ENCODE data around the gene AGPAT2. TPM values are rescaled to one million over a fixed set of nuclear protein-coding genes. Genes with fewer than 3 reads are reported as not detected.

The AGPAT2 gene
- total RNA-seq, 1 donor from 2014 or later = 25.6 TPM

DNA sequence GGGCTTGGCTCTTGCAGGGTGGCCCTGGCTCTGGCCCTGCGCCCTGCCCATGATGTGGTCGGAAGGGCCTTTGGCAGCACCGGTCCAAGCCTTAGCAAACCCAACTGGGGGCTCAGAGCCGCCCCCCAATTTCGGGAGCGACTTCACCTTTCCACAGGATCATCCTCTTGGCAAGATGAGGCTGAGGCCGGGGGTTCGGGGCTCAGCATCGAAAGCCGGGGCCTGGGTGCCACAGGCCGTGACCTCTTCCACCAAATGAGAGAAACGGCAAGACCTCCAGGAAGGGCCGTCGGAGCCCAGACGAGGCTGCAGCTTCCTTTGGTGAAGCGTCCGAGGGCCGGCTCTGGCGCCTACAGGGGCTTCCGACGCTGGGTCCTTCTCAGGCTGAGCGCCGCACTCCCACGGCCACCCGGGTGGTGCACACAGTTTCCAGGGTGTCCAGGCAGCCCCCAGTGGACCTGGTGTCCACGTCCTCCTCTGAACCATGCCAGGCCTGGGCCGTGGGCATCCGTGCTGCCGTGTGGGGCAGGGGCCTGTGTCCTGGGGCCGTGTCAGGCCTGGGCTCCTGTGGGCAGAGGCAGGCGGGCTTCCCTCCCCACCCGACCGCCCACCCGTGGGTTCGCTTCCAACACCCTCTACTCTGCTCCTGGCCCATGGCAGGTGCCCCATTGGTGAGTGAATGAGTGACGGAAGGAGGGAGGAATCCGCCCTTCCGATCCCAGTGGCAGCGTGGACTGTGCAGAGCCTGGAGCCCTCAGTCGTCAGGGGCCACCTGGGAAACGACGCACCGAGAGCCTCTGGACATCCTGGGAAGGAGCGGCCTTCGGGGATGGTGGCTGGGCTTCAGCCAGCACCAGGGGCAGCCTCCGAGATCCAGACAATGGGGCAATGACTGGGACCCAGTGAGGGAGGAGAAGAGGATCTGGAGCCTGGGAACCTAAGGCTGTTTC is 5.2 kb upstream of the AGPAT2 start:
- intact Hi-C loops (cut with micrococcal nuclease) = no loop called here
- no peak overlapping the region for H3K4me3 Mint-ChIP-seq
- DNase-seq = no peak
- H3K9me3 Mint-ChIP-seq = no peaks in the 10 kb centered on the region
- no peaks in the 10 kb centered on the region for H3K36me3 Mint-ChIP-seq (ENCODE audit: low read depth)
- no peaks in the 10 kb centered on the region for H3K4me1 Mint-ChIP-seq
- H3K27me3 Mint-ChIP-seq = peaks cover 6% of the 10 kb centered on the region
- H3K27ac Mint-ChIP-seq = no peak overlapping the region

- Mint-ChIP-seq H3K9me3 (no peaks in the 10 kb centered on the region), H3K27me3 (peaks cover 4% of the 10 kb centered on the region), H3K36me3 (ENCODE audit: low read depth) (no peaks in the 10 kb centered on the region), H3K4me3 (no peak overlapping the region), H3K4me1 (no peaks in the 10 kb centered on the region), H3K27ac (no peak overlapping the region)
- intact Hi-C loops (cut with micrococcal nuclease) = no loop called here
- no peak for DNase-seq
Measured at GRCh38 chr9:136691316-136692184, 4.3 kb upstream of the AGPAT2 start.

GRCh38 chr9:136690806-136691261 is 3.6 kb upstream of the AGPAT2 start:
- Mint-ChIP-seq H3K4me3 (no peak overlapping the region), H3K9me3 (no peaks in the 10 kb centered on the region), H3K27ac (no peak overlapping the region), H3K27me3 (peaks cover 4% of the 10 kb centered on the region), H3K36me3 (ENCODE audit: low read depth) (no peaks in the 10 kb centered on the region), H3K4me1 (peaks cover 4% of the 10 kb centered on the region)
- DNase-seq = no peak
- intact Hi-C loops (cut with micrococcal nuclease) = no loop called here

- H3K4me1 Mint-ChIP-seq = peaks cover 4% of the 10 kb centered on the region
- no peak for DNase-seq
- H3K27me3 Mint-ChIP-seq = peaks cover 4% of the 10 kb centered on the region
- H3K27ac Mint-ChIP-seq = no peak overlapping the region
- no peaks in the 10 kb centered on the region for H3K9me3 Mint-ChIP-seq
- H3K4me3 Mint-ChIP-seq = no peak overlapping the region
- no peaks in the 10 kb centered on the region for H3K36me3 Mint-ChIP-seq (ENCODE audit: low read depth)
- intact Hi-C loops (cut with micrococcal nuclease) = no loop called here
Measured at GRCh38 chr9:136690104-136690805, 3.0 kb upstream of the AGPAT2 start.

GRCh38 chr9:136689108-136689460 is 1.8 kb upstream of the AGPAT2 start:
- H3K4me3 Mint-ChIP-seq = no peak overlapping the region

DNA sequence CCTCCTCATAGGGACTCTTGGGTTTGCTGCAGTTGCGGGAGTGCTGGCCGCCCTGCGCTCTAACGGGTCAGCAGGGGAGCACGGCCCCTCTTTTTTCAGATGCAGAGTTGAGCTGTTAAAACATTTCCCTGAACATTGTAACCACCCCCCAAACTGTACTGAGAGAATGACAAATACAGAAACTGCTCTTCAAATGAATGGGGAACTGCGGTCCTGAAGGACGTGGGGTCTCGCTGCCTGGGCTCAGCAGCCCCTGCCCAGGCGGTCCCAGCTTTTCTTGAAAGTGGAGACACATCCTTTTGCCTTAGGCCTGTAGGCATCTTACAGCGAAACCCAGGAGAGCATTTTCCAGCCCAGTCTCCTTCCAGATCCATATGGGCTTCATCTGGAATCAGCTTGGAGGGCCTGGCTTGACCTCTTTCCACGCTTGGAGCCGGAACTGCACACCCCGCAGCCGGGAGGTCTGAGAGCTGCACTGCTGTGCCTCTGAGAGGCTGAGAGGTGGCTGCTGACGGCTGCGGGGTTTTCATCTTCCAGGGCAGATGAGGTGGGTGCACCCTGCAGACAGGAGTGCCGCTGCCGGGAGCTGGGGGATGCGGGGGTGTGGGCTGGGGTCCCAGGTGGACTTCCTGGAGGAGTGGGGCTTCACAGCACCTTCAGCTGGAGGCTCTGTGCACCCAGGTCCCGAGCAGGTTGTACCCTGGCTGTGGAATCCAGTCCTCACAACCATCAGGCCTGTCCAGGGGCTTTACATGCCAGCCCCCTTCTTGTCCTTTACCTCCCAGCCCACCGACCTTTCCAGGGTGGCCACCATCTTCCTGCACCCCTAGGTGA is 1.2 kb upstream of the AGPAT2 start:
- H3K9me3 Mint-ChIP-seq = no peaks in the 10 kb centered on the region
- intact Hi-C loops (cut with micrococcal nuclease) = no loop called here
- H3K36me3 Mint-ChIP-seq (ENCODE audit: low read depth) = no peaks in the 10 kb centered on the region
- no peak for DNase-seq
- peak overlapping the region; percentile 12 for H3K4me3 Mint-ChIP-seq
- peaks cover 4% of the 10 kb centered on the region for H3K27me3 Mint-ChIP-seq
- H3K4me1 Mint-ChIP-seq = peaks cover 4% of the 10 kb centered on the region
- no peak overlapping the region for H3K27ac Mint-ChIP-seq

More at GRCh38 chr9:136689108-136689460, 1.8 kb upstream of the AGPAT2 start:
- DNase-seq = no peak
- intact Hi-C loops (cut with micrococcal nuclease) = no loop called here
- peaks cover 4% of the 10 kb centered on the region for H3K27me3 Mint-ChIP-seq
- peaks cover 4% of the 10 kb centered on the region for H3K4me1 Mint-ChIP-seq
- no peak overlapping the region for H3K27ac Mint-ChIP-seq
- no peaks in the 10 kb centered on the region for H3K9me3 Mint-ChIP-seq
- H3K36me3 Mint-ChIP-seq (ENCODE audit: low read depth) = no peaks in the 10 kb centered on the region

DNA sequence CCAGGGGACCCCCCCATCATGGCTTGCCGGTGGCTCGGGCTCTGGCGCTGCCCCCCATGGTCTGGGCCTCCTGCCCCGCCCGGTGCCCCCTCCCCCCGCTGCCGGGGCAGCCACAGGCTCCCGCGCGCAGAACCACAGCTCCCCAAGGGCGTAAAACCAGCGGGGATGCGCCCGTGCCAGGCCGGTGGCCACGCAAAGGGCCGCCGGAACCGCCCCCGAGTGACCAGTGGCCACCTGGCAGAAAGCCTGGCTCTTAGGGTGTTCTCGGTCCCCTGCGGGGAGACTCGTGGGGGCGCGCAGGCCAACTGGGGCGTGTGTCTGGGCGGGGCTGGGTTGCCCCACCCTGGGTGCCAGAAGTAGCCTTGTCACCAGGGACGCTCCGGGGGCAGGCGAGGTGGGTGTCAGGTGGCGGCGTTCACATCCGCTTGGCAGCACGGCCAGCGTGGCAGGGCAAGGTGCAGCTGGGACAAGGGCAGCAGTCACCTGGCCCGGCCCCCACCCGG is 515 bp upstream of the AGPAT2 start:
- Mint-ChIP-seq H3K27ac (no peak overlapping the region), H3K27me3 (peaks cover 4% of the 10 kb centered on the region), H3K4me1 (peaks cover 4% of the 10 kb centered on the region), H3K4me3 (no peak overlapping the region), H3K9me3 (no peaks in the 10 kb centered on the region), H3K36me3 (ENCODE audit: low read depth) (no peaks in the 10 kb centered on the region)
- intact Hi-C loops (cut with micrococcal nuclease) = loop anchor here (1.0 kb wide), 1 partner anchor 14 kb away; no protein-coding TSS in a partner anchor
- DNase-seq = no peak

- Mint-ChIP-seq H3K27me3 (peaks cover 4% of the 10 kb centered on the region), H3K27ac (no peak overlapping the region), H3K36me3 (ENCODE audit: low read depth) (no peaks in the 10 kb centered on the region), H3K4me1 (peaks cover 4% of the 10 kb centered on the region), H3K4me3 (peak overlapping the region; percentile 81), H3K9me3 (no peaks in the 10 kb centered on the region)
- no peak for DNase-seq
- intact Hi-C loops (cut with micrococcal nuclease) = no loop called here
Measured at GRCh38 chr9:136686534-136686793, 793 bp downstream of the AGPAT2 start.

DNA sequence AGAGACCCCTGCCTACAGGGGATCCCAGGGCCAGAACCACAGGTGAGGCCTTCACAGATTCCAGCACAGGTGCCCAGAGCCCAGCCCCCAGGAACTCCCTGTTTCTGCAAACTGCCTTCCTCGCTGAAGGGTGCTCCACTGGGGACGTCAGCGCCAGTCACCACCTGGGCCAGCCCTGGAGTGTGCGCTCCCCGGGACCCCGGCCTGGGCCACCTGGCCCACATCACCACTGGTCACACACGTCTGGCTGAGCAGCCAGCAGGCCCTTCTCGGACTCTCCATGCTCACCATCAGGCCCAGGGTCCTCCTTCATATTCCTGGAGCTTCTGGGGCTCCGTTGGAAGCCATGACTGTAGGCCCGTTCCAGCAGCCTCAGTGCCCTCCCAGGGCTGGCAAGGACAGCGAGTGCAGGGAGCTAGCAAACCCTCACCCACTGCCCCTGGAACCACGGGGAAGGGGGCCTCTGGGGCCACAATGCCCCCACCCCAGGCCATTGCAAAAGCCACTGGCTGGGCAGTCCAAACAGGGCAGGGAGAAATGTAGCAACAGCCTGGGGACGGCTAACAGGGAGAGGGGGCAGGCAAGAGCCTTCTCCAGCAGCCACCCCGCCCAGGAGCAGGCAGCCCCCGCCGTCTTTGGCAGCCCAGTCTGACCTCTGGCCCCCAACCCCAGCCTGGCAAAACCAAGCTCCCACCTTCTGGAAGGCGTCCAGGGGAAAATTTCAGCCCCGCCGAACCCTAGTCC is 1.3 kb downstream of the AGPAT2 start:
- H3K36me3 Mint-ChIP-seq (ENCODE audit: low read depth) = no peaks in the 10 kb centered on the region
- H3K4me1 Mint-ChIP-seq = peaks cover 4% of the 10 kb centered on the region
- intact Hi-C loops (cut with micrococcal nuclease) = no loop called here
- DNase-seq = no peak
- peak overlapping the region; percentile 81 for H3K4me3 Mint-ChIP-seq
- peaks cover 4% of the 10 kb centered on the region for H3K27me3 Mint-ChIP-seq
- peak overlapping the region; percentile 65 for H3K27ac Mint-ChIP-seq
- no peaks in the 10 kb centered on the region for H3K9me3 Mint-ChIP-seq

DNA sequence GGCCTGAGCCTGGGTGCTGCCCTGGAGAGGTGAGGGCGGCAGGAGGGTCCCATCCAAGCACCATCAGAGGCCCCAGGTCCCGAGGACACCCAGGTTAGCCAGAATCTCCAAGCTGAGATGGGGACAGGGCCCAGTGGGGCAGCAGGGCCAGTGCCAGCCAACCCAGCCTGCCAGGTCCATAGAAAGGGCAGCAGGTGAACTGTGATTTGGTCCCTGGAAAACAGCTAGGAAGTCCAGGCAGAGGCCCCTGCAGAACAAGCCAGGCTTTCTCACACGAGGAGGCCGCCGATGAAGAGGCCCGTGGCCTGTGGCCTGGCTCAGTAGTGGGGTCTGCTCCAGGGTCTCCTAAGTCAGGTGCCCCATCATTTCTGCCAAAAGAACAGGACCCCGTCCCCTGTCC is 2.0 kb downstream of the AGPAT2 start:
- Mint-ChIP-seq H3K27ac (no peak overlapping the region), H3K27me3 (peaks cover 4% of the 10 kb centered on the region), H3K4me3 (no peak overlapping the region), H3K36me3 (ENCODE audit: low read depth) (no peaks in the 10 kb centered on the region), H3K9me3 (no peaks in the 10 kb centered on the region), H3K4me1 (peaks cover 4% of the 10 kb centered on the region)
- intact Hi-C loops (cut with micrococcal nuclease) = no loop called here
- DNase-seq = no peak

DNA sequence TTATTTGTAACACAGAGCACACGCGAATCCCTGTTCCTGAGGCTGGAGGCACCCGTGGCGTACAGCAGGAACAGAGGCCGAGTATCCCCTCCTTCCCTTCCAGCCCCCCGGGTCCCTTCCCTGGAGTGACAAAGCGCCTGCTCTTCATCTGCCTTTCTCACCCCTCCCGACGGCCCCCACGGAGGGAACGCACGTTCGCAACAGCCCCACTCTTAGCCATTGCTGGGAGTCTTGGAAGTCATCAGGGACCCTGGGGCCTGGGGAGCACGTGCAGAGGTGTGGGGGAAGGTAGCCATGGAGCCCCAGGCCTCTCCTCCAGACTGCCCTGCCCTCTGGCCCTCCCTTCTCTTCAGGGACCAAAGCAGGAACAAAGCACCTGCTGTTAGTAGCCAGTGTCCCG is 2.5 kb downstream of the AGPAT2 start:
- no peak for DNase-seq
- Mint-ChIP-seq H3K4me1 (peaks cover 4% of the 10 kb centered on the region), H3K36me3 (ENCODE audit: low read depth) (no peaks in the 10 kb centered on the region), H3K27ac (no peak overlapping the region), H3K9me3 (no peaks in the 10 kb centered on the region), H3K27me3 (peaks cover 4% of the 10 kb centered on the region), H3K4me3 (no peak overlapping the region)
- intact Hi-C loops (cut with micrococcal nuclease) = no loop called here

GRCh38 chr9:136684339-136684738 is 2.9 kb downstream of the AGPAT2 start:
- Mint-ChIP-seq H3K36me3 (ENCODE audit: low read depth) (no peaks in the 10 kb centered on the region), H3K27ac (no peak overlapping the region), H3K27me3 (peaks cover 3% of the 10 kb centered on the region), H3K4me1 (peaks cover 4% of the 10 kb centered on the region), H3K9me3 (no peaks in the 10 kb centered on the region), H3K4me3 (no peak overlapping the region)
- DNase-seq = no peak
- intact Hi-C loops (cut with micrococcal nuclease) = no loop called here
